Activated CD8-positive, alpha-beta T cell treated with anti-CD3 and anti-CD28 coated beads for 36 hours (primary cell): ENCODE results near the gene NCOA1. TPM values are rescaled to one million over a fixed set of nuclear protein-coding genes. Genes with fewer than 3 reads are reported as not detected.
A peak's percentile ranks its signal among the peaks of the same experiment; 100 is the strongest.

Source experiments
- ATAC-seq: fragments of 200-7000 bp; cut with Tn5 transposase; one replicate; pipeline ENCODE4 v1.10.0; 2021; ENCODE audit warnings: mild to moderate bottlenecking, moderate library complexity
- CTCF ChIA-PET: fragments of 350-600 bp; sonication (Branson Sonifier 250); formaldehyde crosslinking; loops from one replicate; lab custom pipeline; 2021; ENCODE audit warnings: antibody characterized with exemption; lab: Charles Lee
- POLR2A ChIA-PET: fragments of 350-600 bp; sonication (Branson Sonifier 250); formaldehyde crosslinking; loops from one replicate; lab custom pipeline; 2021; ENCODE audit warnings: antibody characterized with exemption; lab: Charles Lee
- DNase-seq: peaks from one replicate; pipeline ENCODE4 v3.0.0-alpha.2; 2020
- H3K27ac Mint-ChIP-seq: one replicate; pipeline ENCODE4 v1.8.0; 2021; ENCODE audit warnings: mild to moderate bottlenecking, mixed read lengths
- H3K27me3 Mint-ChIP-seq: one replicate; pipeline ENCODE4 v1.8.0; 2021; ENCODE audit warnings: mixed read lengths
- H3K36me3 Mint-ChIP-seq: one replicate; pipeline ENCODE4 v1.8.0; 2021; ENCODE audit warnings: low read depth, mixed read lengths
- H3K4me1 Mint-ChIP-seq: one replicate; pipeline ENCODE4 v1.8.0; 2021; ENCODE audit warnings: low read depth, mixed read lengths
- H3K4me3 Mint-ChIP-seq: one replicate; pipeline ENCODE4 v1.8.0; 2021; ENCODE audit warnings: mild to moderate bottlenecking, moderate library complexity, mixed read lengths
- H3K9me3 Mint-ChIP-seq: one replicate; pipeline ENCODE4 v1.8.0; 2021; ENCODE audit warnings: mixed read lengths
- intact Hi-C: fragments of 100-400 bp; cut with micrococcal nuclease; formaldehyde crosslinking; loops from one replicate; pipeline ENCODE4 v1.10.0; 2022
- total RNA-seq, 2 experiments: library from RNA; stranded (reverse); gene quantifications; one replicate each; pipeline ENCODE4 v1.2.3, GENCODE V29; 2021
- TF ChIP-seq, protein P1 (sequence below): fragments of 200-600 bp; IDR thresholded peaks from one replicate; pipeline ENCODE4 v1.8.0; 2022; ENCODE audit warnings: antibody characterized with exemption, mild to moderate bottlenecking

The NCOA1 gene
- total RNA-seq, 2 experiments from 2014 or later: 16.8 to 17.1 TPM

DNA sequence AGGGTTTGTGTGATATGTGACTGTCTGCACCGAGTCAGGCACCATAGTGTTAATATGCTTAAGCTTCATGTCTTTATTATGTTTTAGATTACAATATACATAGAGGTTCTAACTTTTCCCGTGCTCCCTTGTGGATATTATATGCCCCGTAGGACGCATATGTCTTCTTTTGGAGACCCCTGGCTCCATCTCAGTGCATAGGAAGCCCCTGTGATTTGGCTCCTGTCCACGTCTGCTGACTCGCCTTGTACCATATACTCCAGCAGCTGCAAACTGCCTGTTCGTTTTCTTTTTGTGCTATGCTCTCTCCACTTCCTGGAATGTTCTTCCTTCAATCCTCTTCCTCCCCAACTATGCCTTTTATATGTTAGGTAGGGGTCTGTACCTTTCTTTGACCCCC is 191.2 kb downstream of the NCOA1 start:
- no peak overlapping the region for H3K4me3 Mint-ChIP-seq
- no peaks in the 10 kb centered on the region for H3K27me3 Mint-ChIP-seq
- POLR2A ChIA-PET: no interaction called here
- CTCF ChIA-PET: no interaction called here
- TF ChIP-seq, protein P1, sequence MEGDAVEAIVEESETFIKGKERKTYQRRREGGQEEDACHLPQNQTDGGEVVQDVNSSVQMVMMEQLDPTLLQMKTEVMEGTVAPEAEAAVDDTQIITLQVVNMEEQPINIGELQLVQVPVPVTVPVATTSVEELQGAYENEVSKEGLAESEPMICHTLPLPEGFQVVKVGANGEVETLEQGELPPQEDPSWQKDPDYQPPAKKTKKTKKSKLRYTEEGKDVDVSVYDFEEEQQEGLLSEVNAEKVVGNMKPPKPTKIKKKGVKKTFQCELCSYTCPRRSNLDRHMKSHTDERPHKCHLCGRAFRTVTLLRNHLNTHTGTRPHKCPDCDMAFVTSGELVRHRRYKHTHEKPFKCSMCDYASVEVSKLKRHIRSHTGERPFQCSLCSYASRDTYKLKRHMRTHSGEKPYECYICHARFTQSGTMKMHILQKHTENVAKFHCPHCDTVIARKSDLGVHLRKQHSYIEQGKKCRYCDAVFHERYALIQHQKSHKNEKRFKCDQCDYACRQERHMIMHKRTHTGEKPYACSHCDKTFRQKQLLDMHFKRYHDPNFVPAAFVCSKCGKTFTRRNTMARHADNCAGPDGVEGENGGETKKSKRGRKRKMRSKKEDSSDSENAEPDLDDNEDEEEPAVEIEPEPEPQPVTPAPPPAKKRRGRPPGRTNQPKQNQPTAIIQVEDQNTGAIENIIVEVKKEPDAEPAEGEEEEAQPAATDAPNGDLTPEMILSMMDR: no peak
- no peak overlapping the region for H3K27ac Mint-ChIP-seq
- intact Hi-C loops: no loop called here
- ATAC-seq (no peak), DNase-seq (no peak)
- no peaks in the 10 kb centered on the region for H3K4me1 Mint-ChIP-seq
- peaks cover 21% of the 10 kb centered on the region for H3K36me3 Mint-ChIP-seq
- H3K9me3 Mint-ChIP-seq: no peaks in the 10 kb centered on the region

DNA sequence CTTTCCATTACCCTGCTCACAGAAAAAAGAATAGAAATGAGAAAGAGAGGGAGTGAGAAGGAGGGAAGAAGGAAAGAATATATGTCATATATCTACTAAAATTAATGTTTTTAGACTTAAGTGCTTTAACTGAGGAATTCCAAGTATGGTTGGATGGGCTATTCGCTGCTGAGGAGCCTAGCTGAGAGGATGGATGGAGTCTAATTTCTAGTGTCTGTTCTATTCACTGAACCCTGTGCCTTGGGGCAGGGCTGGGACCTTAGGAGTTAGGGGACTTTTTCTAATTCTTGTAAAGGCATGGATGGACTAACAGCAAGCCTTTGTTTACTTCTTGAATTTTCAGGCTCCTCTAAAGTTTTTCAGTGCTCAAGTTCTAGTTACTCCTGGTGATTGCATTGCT is 192.4 kb downstream of the NCOA1 start:
- ChIA-PET POLR2A (no interaction called here), CTCF (no interaction called here)
- Mint-ChIP-seq H3K4me3 (no peak overlapping the region), H3K27ac (no peak overlapping the region), H3K9me3 (no peaks in the 10 kb centered on the region), H3K4me1 (no peaks in the 10 kb centered on the region), H3K36me3 (peaks cover 22% of the 10 kb centered on the region), H3K27me3 (no peaks in the 10 kb centered on the region)
- intact Hi-C loops: no loop called here
- no peak for ATAC-seq
- TF ChIP-seq, protein P1: no peak
- no peak for DNase-seq

DNA sequence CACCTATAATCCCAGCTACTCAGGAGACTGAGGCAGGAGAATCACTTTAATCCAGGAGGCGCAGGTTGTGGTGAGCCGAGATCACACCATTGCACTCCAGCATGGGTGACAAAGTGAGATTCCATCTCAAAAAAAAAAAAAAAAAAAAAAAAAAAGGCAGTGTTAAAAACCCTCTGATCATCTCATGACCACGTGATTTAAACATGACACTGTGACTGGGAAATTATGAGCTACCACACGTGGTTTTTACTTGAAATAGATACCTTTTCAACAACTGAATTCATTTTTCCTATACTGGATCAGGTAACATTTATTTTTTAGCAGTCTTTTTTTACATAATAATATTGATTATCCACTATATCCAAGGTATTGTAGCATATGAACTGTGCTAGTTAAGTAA is 199.5 kb downstream of the NCOA1 start:
- ChIA-PET POLR2A (no interaction called here), CTCF (no interaction called here)
- Mint-ChIP-seq H3K4me1 (peaks cover under 1% of the 10 kb centered on the region), H3K9me3 (no peaks in the 10 kb centered on the region), H3K27ac (no peak overlapping the region), H3K36me3 (peaks cover 18% of the 10 kb centered on the region), H3K4me3 (no peak overlapping the region), H3K27me3 (no peaks in the 10 kb centered on the region)
- ATAC-seq (no peak), DNase-seq (peak; percentile 1)
- intact Hi-C loops: no loop called here
- TF ChIP-seq, protein P1: no peak

DNA sequence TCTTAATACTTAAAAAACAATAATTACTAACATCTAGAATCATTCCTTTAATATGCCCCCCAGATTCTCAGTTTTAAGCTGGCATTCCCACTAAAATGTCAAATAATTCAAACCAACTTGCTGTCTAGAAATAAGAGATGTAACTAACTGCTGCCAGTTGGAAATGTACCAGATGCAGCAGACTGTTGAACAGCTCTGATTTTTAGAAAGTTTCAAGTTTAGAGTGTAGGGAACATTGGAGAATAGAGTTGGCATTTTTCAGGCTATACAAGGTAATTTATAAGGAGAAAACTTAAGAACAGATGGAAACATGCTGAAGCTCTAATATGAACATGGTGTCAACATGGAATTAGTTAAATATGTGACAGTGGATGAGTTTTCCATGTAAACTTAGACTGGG is 200.8 kb downstream of the NCOA1 start:
- Mint-ChIP-seq H3K9me3 (no peaks in the 10 kb centered on the region), H3K36me3 (peaks cover 19% of the 10 kb centered on the region), H3K4me3 (no peak overlapping the region), H3K4me1 (peaks cover 2% of the 10 kb centered on the region), H3K27me3 (no peaks in the 10 kb centered on the region), H3K27ac (peak overlapping the region; percentile 12)
- TF ChIP-seq, protein P1: no peak
- intact Hi-C loops: no loop called here
- CTCF ChIA-PET: no interaction called here
- no peak for DNase-seq
- POLR2A ChIA-PET: interaction anchor here (0.6 kb wide), 1 partner anchor 199 kb away, joined by 4 read pairs; no protein-coding TSS in a partner anchor
- no peak for ATAC-seq

DNA sequence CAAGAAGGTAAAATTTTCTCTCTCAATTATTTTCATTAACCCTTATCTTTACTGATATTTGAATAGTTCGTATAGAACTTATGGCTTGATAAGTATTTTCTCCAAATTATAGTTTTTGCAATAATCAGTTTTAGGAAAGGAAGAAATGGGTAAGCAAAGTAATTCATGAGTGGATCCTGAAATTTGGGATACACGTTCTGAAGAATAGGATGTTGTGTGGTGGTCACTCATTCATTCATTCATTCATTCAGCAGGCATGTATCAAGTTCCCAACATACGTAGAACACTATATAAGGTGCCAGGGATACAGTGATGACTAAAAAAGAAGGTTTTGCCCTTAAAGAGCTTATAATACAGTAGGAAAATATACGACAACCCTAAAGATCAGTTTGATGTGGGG is 206.7 kb downstream of the NCOA1 start:
- Mint-ChIP-seq H3K27me3 (no peaks in the 10 kb centered on the region), H3K4me3 (no peak overlapping the region), H3K4me1 (peaks cover 6% of the 10 kb centered on the region), H3K9me3 (no peaks in the 10 kb centered on the region), H3K27ac (no peak overlapping the region), H3K36me3 (peaks cover 9% of the 10 kb centered on the region)
- POLR2A ChIA-PET: no interaction called here
- intact Hi-C loops: no loop called here
- no peak for DNase-seq
- no peak for ATAC-seq
- CTCF ChIA-PET: no interaction called here
- TF ChIP-seq, protein P1: no peak
